DOHH2 (cell line): ENCODE data around the gene DNASE1L2.

Source experiments
- EZH2phosphoT487 ChIP-seq: fragments of 200-600 bp; sonication (generic); IDR thresholded peaks from 2 replicates; pipeline ENCODE4 v1.6.1; 2017; ENCODE audit warnings: borderline replicate concordance, mild to moderate bottlenecking, antibody characterized with exemption, low read length, moderate library complexity, mixed read lengths
- TF ChIP-seq, protein P1 (sequence below): fragments of 200-600 bp; sonication (generic); IDR thresholded peaks from one replicate; pipeline ENCODE4 v1.5.1; 2014; ENCODE audit warnings: antibody characterized with exemption, mild to moderate bottlenecking, low read depth, low read length; ENCODE audit not compliant: poor library complexity, severe bottlenecking

DNA sequence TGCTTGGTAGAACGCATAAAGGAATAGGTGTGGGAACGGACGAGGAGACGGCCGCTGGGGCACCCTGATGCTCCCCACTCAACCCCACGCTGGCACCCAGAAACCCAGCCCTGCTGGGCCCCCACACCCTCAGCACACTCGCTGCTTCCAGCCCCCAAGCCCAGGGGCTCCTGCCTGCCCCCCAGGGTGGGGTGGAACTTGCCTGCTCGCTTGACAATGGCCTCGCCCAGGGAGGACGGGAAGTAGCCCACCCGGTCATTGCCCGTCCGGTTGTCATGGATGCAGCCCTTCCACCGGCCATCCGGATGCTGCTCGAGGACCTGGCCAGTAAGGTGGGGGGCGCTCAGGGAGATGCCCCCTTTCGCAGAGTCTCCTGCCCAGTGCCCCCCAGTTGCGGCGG, 49.7 kb upstream of the DNASE1L2 start:
- TF ChIP-seq, protein P1, sequence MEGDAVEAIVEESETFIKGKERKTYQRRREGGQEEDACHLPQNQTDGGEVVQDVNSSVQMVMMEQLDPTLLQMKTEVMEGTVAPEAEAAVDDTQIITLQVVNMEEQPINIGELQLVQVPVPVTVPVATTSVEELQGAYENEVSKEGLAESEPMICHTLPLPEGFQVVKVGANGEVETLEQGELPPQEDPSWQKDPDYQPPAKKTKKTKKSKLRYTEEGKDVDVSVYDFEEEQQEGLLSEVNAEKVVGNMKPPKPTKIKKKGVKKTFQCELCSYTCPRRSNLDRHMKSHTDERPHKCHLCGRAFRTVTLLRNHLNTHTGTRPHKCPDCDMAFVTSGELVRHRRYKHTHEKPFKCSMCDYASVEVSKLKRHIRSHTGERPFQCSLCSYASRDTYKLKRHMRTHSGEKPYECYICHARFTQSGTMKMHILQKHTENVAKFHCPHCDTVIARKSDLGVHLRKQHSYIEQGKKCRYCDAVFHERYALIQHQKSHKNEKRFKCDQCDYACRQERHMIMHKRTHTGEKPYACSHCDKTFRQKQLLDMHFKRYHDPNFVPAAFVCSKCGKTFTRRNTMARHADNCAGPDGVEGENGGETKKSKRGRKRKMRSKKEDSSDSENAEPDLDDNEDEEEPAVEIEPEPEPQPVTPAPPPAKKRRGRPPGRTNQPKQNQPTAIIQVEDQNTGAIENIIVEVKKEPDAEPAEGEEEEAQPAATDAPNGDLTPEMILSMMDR = no peak
- no peak for TF ChIP-seq EZH2phosphoT487
